ENCODE measurements around the gene KCTD1. TPM values are rescaled to one million over a fixed set of nuclear protein-coding genes. Genes with fewer than 3 reads are reported as not detected.

Gene KCTD1
- polyA plus RNA-seq, 1 donor from 2014 or later, result 32.0 TPM

- no peaks in the 10 kb centered on the region for H3K79me2 ChIP-seq (replicated peaks; ENCODE audit: insufficient read depth, low read length)
- TF ChIP-seq EP300 (conservative IDR thresholded peaks at IDR 0.05; ENCODE audit: poor library complexity, severe bottlenecking) (no peak), POLR2AphosphoS5 (IDR thresholded peaks at IDR 0.05) (no peak), RAD21 (conservative IDR thresholded peaks at IDR 0.05) (no peak), TAF1 (IDR thresholded peaks at IDR 0.05; ENCODE audit: low read depth) (no peak), SMC3 (conservative IDR thresholded peaks at IDR 0.05; ENCODE audit: poor library complexity) (no peak)
- H3K4me3 ChIP-seq (ENCODE audit: low read length), result no peak overlapping the region
- no peaks in the 10 kb centered on the region for H3K27me3 ChIP-seq (ENCODE audit: insufficient read depth, low read depth, low read length)
- H3K9ac ChIP-seq (ENCODE audit: low read length), result no peak overlapping the region
- H3F3A ChIP-seq (ENCODE audit: insufficient read depth, low read length, poor library complexity, severe bottlenecking), result no peaks in the 10 kb centered on the region
- H2AFZ ChIP-seq (ENCODE audit: low read depth, low read length), result no peak overlapping the region
- peaks cover 9% of the 10 kb centered on the region for H3K36me3 ChIP-seq (ENCODE audit: insufficient read depth, low read length)
- no peaks in the 10 kb centered on the region for H3K9me3 ChIP-seq (ENCODE audit: low read length)
- H3K4me2 ChIP-seq (ENCODE audit: low read length), result no peak overlapping the region
- no peak overlapping the region for H3K27ac ChIP-seq (ENCODE audit: low read length)
- no peaks in the 10 kb centered on the region for H3K9me2 ChIP-seq (ENCODE audit: insufficient read depth, low read length)
- H4K20me1 ChIP-seq (ENCODE audit: insufficient read depth), result no peaks in the 10 kb centered on the region
These were observed 89.0 kb downstream of the KCTD1 start for GRCh38 chr18:26459340-26459739.

- H3K9me2 ChIP-seq (ENCODE audit: insufficient read depth, low read length), result no peaks in the 10 kb centered on the region
- H3F3A ChIP-seq (ENCODE audit: insufficient read depth, low read length, poor library complexity, severe bottlenecking), result no peaks in the 10 kb centered on the region
- TF ChIP-seq SMC3 (conservative IDR thresholded peaks at IDR 0.05; ENCODE audit: poor library complexity) (no peak), RAD21 (conservative IDR thresholded peaks at IDR 0.05) (no peak), REST (IDR thresholded peaks at IDR 0.05; ENCODE audit: borderline replicate concordance) (no peak), TAF1 (IDR thresholded peaks at IDR 0.05; ENCODE audit: low read depth) (no peak), CTCF (IDR thresholded peaks at IDR 0.05; ENCODE audit: poor library complexity, severe bottlenecking) (no peak), MXI1 (conservative IDR thresholded peaks at IDR 0.05; ENCODE audit: poor library complexity, severe bottlenecking) (no peak), POLR2AphosphoS5 (IDR thresholded peaks at IDR 0.05) (no peak), EZH2 (IDR thresholded peaks at IDR 0.05; ENCODE audit: borderline replicate concordance, insufficient read depth, low read length, poor library complexity, severe bottlenecking) (no peak), EP300 (conservative IDR thresholded peaks at IDR 0.05; ENCODE audit: poor library complexity, severe bottlenecking) (no peak)
- H3K36me3 ChIP-seq (ENCODE audit: insufficient read depth, low read length), result peaks cover 9% of the 10 kb centered on the region
- no peaks in the 10 kb centered on the region for H4K20me1 ChIP-seq (ENCODE audit: insufficient read depth)
- H2AFZ ChIP-seq (ENCODE audit: low read depth, low read length), result no peak overlapping the region
- H3K9me3 ChIP-seq (ENCODE audit: low read length), result no peaks in the 10 kb centered on the region
- no peaks in the 10 kb centered on the region for H3K27me3 ChIP-seq (ENCODE audit: insufficient read depth, low read depth, low read length)
- no peak overlapping the region for H3K9ac ChIP-seq (ENCODE audit: low read length)
- H3K27ac ChIP-seq (ENCODE audit: low read length), result no peak overlapping the region
- H3K4me3 ChIP-seq (ENCODE audit: low read length), result no peak overlapping the region
- H3K79me2 ChIP-seq (replicated peaks; ENCODE audit: insufficient read depth, low read length), result no peaks in the 10 kb centered on the region
- H3K4me2 ChIP-seq (ENCODE audit: low read length), result no peak overlapping the region
These were observed 89.7 kb downstream of the KCTD1 start for GRCh38 chr18:26458526-26459232.
